Measurements from ENCODE around the gene HDAC8.
A peak's percentile ranks its signal among the peaks of the same experiment; 100 is the strongest.
"Not testable (repeated sequence)": the region's sequence is repeated elsewhere in the genome, so short reads cannot be mapped to it uniquely, and the experiment has no call there.

Gene HDAC8

DNA sequence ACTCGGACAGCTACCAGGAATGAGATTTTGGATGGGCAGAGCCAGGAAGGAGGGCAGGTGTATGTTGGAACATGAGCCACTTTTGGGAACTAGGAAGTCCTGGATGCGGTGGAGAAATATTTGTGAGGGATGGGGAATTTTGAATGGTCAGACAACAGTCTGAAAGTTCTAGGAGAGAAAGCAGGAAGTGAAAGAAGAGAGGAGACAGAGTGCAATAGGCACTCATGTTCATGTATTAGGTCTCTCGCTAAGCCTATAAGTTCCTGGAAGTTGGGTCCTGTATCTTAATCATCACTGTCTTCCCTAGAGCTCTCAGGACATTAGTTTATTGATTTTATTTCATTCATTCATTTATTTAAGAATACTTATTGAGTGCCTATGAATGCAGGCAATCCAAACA, 201.2 kb downstream of the HDAC8 start:
- no peak for DNase-seq

DNA sequence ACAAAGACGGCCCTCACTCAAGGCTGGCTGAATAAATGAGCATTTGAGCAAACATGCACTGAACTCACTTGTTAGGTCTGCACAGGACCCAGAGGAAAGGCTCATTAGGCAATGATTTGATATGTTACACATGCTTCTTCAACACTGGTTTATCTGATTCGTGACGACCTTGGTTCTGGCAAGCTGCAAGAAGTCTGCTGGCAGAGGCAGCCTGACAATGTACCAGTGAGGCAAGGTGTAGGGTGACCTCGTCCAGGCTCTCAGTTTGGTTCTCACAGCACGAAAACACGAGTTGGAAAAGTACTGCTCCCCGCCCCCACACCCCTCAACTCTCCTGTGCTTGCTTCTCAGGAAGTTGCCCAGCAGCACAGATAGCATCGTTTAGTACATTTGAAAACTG, 203.8 kb downstream of the HDAC8 start:
- DNase-seq = no peak

DNA sequence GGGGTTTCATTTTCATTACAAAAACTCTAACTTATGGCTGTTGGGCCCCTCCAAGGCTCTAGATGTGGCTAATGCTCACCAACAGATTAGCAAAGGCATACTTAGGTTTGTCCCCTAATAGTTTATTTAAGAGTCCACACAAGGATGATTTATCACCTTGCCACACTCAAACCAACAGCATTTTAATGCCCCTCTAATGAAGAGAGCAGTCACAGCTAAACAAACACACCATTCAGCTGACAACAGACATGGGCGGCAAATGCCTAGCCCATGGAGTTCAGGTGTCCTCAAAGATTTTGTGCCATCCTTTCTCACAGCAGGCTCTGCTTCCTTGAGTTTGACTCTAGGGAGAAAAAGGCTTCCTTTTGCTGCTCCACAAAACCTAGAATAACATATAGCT, 205.1 kb downstream of the HDAC8 start:
- no peak for DNase-seq

DNA sequence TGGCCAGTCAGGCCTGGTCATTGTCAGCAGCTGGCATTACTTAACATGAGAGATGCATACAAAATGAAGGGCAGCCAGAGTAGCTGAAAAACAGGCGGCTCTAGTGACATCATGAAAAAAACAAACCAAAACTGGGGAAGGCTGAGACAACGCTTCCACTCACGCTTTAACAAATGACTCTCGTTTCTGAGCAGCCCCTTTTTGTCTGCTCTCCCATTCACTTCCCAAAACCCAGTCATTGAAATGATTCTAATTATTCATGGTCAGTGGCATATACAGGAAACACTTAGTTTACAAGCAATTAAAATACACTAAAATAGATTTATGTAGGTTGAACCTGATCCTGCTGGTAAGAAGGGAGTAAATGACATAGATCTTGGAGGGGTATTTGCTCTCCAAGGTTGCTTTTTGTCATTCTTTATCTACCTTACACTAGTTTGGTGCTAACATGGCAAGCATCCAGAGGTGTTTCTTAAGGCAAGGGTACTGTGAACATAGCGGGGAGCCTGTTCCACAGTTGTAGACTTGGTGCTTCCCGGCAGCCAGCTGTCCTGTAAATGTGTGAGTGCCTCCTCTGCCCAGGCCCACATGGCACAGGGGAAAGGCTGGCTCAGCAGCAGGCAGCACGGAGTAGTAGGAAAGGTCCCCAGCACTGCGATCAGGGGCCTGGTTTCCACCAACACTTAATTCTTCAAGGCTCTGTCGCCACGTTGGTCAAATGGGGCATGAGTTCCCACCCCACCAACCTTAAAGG, 205.8 kb downstream of the HDAC8 start:
- no peak for DNase-seq

DNA sequence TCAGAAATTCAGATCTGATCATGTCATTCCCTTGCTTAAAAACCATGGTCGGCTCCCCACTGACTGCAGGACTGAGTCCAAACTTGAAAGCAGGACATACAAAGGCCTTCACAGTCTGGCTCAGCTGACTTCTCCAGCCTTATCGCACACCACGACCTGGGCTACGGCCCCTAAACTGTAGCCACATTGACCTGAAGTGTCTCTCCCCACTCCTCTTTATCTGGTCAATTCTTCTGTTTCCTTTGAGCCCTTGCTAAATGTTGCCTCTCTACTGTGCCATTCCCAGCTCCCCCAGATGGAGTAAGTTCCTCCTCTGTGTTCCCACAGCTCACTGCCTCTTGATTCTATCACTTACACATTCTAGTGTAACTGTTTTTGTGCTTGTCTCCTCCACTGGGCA, 206.5 kb downstream of the HDAC8 start:
- DNase-seq = no peak

DNA sequence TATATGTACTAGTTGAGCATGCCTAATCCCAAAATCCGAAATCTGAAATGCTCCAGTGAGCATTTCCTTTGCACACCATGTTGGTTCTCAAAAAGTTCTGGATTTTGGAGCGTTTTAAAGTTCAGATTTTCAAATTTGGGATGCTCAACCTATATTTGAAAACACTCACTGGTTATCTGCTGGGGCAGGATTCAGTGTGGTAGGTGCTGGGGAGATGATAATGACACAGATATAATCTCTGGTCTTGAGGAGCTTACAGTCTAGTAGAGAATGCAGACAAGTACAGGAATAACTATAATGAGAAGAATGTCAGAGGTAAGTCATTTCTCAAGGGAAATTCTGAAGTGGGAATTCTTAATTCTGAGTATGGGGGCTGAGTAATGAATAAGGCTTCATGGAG, 207.5 kb downstream of the HDAC8 start:
- DNase-seq = no peak

DNA sequence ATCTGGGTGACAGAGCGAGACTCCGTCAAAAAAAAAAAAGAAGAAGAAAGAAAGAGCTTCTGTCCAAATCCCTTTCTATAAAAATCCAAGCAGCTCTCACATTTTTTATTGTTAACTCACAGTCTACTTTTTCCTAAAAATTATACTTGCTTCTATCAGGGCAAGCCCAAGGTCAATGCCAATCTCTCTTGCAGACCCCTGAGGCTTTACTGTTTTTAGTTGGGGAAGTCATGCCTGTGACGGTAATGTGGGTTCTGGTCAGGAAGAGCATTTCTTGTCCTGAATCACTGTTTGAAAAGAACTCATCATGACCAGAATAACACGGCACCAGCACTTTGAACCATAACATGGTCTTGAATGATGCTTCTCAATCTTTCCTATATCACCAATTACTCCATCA, 212.3 kb downstream of the HDAC8 start:
- DNase-seq = no peak

DNA sequence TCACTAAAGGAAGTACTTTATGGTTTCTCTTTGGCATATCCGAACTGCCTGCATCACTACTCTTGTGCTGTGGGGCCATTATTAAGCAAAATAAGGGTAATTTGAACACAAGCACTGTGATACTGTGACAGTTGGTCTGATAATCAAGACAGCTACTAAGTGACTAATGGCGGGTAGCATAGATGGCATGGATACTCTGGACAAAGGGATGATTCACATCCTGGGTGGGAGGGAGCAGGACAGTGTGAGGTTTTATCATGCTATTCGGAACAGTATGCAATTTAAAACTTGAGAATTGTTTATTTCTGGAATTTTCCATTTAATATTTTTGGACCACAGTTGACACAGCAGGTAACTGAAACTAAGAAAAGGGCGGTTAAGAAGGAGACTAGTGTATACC, 214.3 kb downstream of the HDAC8 start:
- DNase-seq = no peak

DNA sequence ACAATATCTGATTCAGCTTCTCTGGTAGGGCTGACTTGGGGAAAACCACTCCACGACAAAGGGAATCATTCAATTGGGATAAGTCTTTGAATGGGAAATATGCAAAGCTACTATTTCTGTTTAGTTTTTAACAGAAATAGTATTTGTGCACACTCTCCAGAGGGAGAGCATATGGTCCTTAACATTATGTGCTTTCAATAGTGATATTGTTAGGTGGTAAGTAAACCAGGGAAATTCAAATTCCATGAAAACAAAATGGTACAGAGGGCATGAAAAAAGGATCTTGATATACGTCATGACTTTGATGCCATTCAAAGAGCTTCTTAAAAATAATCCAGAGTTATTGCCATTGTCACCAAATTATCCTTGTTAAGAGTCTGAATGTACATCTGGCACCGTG, 219.9 kb downstream of the HDAC8 start:
- DNase-seq = no peak

DNA sequence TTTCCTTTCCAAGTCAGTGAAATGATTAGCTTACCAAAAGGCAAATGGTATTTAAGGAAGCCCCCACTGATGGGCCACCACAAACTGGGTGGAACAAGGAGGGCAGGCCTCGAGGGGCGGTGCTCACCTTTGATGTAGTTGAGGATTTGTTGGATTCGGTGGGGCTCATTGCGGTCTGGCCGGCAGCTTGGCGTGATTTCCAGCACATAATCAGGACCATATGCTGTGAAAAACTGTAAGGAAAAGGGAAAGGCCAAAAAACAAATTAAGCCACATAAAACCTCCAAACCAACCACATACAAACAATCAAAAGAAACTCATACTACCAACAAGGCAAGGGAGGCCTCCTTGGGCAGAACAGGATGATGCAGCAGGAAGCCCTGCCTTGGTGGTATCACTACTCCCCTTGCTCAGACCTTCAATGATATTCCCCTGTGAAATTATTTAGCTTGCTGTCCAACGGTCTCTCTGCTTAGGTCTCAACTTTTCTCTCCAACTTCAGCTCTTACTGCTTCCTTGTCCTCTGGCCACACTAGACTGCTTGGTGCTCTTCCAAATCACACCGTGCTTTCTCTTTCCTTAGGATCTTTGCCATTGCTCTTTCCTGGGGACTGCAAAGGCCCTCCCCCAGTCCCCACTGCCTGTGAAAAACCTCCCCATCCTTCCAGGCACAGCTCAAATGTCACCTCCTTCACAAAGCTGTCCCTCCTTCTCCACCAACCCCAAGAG, 220.9 kb downstream of the HDAC8 start:
- no peak for DNase-seq

DNA sequence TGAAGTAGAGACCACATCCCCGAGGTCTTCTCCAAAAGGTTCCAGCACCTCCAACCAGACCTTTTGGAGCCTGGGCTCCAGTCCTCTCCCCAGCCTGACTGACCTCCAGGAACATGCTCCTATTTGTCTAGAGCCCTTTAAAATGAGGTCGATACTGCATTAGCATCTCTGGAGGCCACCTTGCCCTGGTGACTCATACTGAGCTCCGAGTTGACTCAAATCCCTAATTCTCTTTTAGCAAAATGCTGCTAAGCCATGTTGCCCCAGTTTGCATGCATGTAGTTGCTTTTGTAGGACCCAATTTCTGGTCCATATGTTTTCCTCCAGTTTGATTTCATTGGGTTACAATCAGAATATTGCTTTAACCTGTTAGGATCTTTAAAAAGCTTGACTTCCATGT, 223.5 kb downstream of the HDAC8 start:
- peak; percentile 19 for DNase-seq

DNA sequence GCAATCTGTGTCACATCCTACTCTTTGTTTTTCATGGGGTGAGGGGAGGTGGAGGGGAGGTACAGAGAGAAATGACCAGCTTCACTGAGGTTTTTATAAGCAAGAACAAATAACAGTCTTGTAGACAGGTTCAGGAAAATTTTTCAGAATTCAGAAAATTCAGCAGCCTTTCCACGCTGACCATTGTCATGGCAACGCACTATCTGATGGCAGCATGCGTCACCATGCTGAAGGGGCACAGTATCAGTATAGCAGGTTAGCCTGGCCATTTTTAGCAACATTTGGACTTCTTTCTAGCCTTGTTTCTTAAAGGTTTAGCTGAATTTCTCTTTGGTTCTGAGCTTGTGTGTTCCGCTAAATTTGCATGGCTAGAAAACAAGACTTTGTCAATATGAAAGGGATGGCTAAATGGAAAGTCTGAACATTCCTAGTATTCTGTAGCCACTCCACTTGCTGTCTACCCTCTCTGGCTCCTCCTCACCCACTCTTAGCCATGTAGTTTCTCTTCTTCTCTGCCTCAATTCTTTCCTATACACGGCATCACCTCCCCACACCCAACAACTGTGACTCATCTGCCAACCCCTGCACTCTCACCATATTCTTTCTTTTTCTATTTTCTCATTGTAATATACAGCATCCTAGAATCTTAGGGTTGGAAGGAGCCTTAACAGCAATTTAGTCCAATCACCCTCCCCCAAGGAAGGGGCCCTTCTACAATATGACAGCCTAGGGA, 224.2 kb downstream of the HDAC8 start:
- DNase-seq = peak; percentile 7

DNA sequence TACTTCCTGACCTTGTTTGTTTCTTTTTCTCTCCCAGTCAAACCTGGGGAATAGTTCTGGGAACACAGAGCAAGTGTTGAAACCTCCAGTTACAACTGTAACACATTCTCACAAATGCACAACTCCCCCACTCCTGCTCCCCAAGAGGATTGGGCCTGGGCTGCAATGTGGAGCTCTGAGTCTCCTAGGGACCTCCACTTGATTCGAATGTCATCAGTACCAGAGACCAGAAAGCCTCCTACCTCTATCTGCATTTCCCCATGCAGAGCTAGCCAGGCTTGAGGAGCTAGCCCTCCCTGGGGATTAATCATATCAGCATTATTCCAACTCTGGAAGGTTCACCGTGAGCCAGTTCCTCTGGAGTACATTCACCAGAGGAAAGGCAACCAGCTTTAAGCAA, 225.3 kb downstream of the HDAC8 start:
- DNase-seq = no peak

DNA sequence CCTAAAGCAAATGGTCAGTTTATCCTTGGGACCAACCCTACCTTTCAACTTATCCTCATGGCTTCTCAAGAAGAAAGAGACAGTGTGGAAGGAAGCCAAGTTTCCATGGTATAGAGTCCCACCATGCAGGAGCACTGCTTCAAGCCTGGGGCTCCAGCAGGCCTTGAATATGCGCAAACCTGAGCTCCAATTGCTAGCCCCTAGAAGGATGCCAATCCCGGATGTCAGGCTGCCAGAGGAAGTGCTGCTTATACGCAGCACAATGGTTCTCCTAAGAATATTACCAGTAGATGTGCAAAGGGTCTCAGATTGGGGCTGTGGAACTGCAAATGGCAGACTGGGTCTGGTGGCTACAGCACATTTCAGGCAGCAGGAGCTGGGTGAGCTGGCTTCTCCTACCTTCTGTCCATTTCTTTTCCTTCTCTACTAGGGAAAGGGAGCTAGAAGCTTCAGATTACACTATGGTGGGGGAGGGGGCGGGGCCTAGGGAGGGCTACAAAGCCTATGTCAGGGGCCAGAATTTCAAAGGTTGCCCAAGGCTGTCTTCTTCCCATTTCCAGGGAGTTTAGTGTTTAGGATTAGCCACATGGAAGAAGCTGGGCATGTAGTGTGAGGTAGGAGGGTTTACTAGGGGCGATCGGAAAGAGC, 226.2 kb downstream of the HDAC8 start:
- no peak for DNase-seq

DNA sequence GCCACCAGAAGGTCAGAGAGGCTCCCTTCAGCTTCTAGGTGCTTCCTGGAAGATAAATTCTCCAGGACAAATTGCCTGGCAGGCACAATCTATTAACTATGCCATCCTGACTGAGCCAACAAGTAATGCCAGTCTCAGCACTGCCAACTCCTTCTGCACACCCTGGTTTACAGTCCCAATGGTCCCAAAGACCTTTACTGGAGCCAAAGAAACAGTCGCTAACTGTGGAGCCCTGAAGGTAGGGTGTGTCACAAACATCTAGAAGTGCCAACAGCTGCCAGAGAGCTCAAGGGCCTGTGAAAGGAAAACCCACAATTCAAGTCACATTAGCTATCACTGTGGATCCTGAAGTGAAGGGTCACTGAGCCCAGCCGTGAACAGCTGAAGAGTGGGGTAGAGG, 232.0 kb downstream of the HDAC8 start:
- no peak for DNase-seq

DNA sequence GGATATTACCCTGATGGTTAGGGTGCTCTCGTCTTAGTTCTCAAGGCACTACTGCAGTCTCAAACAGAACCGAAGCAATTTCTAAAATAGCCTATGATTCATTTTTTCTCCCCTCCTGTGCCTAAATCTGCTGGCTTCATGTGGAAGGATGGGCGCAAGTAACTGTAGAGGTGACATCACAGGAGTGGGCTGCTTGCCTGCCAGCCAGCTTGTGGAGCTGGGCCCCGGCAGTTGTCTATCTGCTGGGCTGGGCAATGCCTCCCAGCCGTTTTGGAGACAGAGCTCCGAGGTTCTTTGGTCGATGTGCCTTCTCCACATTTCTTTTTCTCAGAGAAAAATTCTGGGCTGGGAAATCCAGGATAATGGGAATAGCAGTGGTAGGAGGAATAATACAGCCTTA, 232.6 kb downstream of the HDAC8 start:
- DNase-seq = no peak

DNA sequence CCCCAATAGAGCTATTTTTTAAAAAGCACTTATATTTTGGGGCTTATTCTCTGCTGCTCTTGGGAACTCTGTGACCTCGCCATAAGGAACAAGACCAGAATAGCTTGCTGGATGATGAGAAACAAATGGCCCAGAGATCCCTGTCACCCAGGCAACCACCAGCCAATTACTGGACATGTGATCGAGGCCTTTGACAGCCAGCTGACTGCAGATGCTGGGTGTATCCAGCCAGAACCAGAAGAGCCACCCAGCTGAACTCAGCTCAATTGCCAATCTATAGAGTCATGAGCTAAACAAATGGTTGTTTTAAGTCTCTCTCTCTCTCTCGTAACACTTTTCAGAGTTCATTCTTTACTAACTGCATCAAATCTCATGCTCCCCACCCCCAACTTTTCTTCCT, 242.5 kb downstream of the HDAC8 start:
- DNase-seq = no peak

DNA sequence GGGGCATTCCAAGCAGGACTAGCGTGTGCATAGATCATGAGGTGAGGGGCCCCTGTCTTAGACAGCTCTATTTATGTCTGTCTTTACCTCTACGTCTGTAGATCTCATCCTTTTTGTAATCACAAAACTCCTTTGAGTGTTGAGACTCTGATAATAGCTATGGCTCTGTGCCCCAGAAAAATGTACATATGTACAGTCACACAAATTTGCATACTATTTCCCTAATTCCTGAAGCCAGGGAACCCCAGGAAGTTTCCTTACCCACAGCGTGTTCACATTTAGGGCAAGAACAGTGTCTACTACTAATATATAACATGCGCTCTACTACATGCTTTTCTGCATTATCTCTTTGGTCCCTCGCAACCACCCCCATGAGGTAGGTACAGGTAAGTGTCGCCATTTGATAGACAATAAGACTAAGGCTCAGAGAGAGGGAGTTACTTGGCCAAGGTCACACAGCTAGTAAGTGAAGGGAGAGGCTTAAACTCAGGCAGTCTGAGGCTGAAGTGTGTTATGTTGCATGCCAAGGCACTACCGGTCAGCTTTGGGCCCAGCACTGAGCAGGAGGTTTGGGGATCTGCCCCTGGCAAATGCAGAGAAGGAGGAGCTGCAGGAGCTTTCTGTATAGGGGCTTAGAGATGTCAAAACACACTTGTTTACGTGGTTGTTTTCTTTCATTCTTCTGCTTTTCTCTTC, 245.9 kb downstream of the HDAC8 start:
- DNase-seq = no peak

DNA sequence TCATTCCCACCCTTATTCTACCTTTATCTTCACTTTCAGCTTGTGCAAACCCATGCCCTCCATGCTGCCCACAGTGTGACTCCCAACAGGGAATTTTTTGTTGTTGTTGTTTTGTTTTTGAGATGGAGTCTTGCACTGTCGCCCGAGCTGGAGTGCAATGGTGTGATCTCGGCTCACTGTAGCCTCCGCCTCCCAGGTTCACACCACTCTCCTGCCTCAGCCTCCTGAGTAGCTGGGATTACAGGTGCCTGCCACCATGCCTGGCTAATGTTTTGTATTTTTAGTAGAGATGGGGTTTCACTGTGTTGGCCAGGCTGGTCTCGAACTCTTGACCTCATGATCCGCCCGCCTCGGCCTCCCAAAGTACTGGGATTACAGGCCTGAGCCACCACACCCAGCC, 253.0 kb downstream of the HDAC8 start:
- not testable (repeated sequence) for DNase-seq

DNA sequence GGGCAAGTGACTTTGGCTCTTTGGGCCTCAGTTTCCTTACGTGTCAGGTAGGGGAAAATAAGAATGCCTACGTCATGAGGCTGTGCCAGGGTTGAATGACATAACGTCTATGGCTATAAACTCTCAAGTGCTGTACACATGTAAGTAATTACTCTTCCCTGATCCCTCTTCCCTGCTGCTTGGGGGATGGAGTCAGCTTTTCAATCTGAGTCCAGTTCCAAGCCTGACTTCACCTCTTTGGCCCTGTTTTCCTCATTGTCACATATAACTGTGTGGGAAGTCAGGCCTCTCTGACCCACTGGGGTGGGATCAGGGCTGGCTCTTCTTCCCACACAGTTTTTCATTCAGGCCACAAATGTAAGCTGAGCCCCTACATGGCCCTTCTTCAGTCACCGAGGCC, 255.5 kb downstream of the HDAC8 start:
- DNase-seq = no peak

DNA sequence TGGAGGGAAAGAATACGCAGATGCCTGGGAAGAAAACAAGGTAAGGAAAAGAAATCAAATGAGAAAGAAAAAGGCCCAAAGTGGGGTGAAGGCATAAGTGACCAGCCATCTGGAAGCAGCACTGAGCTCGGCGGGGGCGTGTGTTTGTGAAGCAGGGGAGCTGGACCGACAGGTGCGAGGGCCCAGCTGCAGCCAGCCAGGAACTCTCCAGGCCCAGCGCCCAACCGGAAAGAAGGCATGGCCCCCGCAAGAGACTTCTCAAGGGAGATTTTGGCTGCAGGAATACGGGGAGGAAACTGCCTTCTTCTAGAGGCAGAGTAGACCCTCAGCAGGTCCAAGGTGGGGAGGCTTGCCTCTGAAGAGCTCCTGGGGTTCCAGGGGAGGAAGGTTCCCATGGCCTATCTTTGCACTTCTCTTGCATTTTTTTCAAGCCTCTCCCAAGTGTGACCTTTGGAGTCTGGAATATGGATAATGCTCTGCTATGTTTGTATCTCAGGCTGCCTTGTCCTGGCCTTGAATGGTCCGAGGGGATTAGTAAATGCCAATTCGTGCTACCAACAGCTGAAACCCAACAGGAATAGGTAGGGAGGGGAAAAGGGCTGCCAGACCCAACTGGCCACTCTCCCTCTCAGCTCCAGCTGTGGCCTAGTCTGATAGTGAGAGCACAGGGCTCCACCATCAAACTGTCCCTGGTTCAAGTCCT, 256.1 kb downstream of the HDAC8 start:
- no peak for DNase-seq

DNA sequence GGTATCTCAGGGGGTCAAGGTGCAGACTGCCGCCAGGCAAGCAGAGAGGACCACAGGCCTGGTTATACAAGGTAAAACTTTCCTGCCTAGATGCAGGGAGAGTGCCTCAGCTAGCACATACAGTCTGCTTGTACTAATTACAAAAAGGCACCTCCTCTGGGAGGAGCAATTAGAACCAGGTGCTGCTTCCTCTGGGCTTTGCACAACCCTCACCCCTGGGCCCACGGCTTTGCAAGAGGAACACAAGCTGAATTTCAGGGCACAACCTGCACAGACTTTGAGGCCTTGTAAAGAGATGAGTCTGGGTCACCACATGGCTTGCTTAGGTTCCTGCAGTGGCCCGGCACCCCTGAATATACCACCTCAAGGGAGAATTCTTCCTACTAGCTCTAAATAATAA, 257.8 kb downstream of the HDAC8 start:
- no peak for DNase-seq
